Measurements from ENCODE around the gene NOM1.

The NOM1 gene

DNA sequence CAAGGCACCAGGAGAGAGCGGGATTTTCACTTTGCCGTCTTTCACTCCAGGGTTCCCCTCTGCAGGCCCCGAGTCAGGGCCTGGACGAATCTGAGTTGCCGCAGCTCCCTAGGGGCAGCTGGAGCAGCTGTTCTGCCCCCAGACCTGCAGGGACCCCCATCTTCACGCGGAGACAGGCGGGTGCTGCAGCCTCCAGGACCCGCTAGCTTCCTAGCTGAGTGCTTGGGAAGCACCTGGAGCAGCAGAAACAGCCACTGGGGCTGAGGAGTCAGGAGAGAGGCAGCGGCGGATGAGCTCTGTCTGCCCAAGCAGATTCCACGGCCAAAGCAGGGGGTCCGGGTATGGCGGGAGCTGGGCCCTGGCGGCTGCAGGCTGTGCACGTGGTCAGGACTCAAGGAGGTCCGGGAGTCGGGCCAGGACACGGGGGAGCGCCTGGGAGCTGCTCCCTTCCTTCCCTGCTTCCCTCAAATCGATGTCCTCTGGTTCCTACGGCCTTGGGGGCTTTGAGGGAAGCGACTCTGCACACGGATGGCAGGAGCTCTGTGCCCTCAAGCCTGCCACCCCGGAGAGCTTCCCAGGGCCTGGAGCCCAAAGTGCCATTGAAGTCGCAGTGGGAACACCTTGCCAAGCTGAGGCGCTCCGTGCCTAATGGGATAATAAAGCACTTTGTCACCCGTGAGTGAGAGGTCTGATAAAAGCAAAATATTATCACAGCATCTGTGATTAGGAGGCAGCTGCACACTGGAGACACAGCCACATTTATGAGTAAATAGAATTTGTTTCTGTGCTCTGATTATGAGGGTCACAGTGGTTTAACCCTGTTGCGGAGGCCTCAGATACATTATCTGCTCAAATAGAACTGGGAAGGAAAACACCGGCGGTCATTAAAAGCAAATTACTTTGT is 43.8 kb downstream of the NOM1 start:
- Histone ChIP-seq H3K9ac (ENCODE audit: low read length) (no peak overlapping the region), H3K4me3 (ENCODE audit: low read length) (no peak overlapping the region), H2AFZ (ENCODE audit: low read length) (no peak overlapping the region)

DNA sequence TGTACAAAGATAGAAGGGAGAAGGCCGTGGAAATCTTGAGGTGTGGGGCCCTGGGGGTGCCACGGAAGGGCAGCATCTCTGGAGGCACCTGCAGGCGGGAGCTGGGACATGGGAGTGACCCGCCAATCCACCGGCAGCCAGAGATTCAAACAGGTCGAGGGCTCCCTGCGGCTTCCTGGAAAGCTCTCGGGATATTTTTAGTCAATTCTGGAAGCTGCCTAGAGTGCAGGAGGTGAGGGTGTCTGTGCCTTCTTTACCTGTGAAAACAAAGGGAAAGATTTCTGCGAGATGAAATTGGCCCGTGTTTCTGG is 44.4 kb downstream of the NOM1 start:
- no peak overlapping the region for H3K27ac ChIP-seq (ENCODE audit: low read length)
- no peaks in the 10 kb centered on the region for H4K20me1 ChIP-seq (ENCODE audit: insufficient read depth, low read length)
- H3K36me3 ChIP-seq (replicated peaks; ENCODE audit: insufficient read depth, low read length) = no peaks in the 10 kb centered on the region
- H2AFZ ChIP-seq (ENCODE audit: low read length) = no peak overlapping the region
- H3K4me2 ChIP-seq (ENCODE audit: low read depth, low read length) = no peak overlapping the region
- no peaks in the 10 kb centered on the region for H3K4me1 ChIP-seq (ENCODE audit: low read length)
- no peaks in the 10 kb centered on the region for H3F3A ChIP-seq (ENCODE audit: insufficient read depth, low read length)
- no peak for DNase-seq
- H3K79me2 ChIP-seq (ENCODE audit: low read length) = no peaks in the 10 kb centered on the region
- no peaks in the 10 kb centered on the region for H3K9me3 ChIP-seq (replicated peaks; ENCODE audit: insufficient read depth, low read length)
- H3K4me3 ChIP-seq (ENCODE audit: low read length) = no peak overlapping the region
- H3K27me3 ChIP-seq (replicated peaks; ENCODE audit: insufficient read depth, low read length) = 0 out of 2 replicates have a peak, but pooled peaks cover 8% of the 10 kb centered on the region
- H3K9me2 ChIP-seq (replicated peaks; ENCODE audit: insufficient read depth, low read length) = no peaks in the 10 kb centered on the region
- H3K9ac ChIP-seq (ENCODE audit: low read length) = no peak overlapping the region
- TF ChIP-seq EZH2 (optimal IDR thresholded peaks at IDR 0.05; ENCODE audit: low read depth, low read length) = no peak
- TF ChIP-seq, protein P1, sequence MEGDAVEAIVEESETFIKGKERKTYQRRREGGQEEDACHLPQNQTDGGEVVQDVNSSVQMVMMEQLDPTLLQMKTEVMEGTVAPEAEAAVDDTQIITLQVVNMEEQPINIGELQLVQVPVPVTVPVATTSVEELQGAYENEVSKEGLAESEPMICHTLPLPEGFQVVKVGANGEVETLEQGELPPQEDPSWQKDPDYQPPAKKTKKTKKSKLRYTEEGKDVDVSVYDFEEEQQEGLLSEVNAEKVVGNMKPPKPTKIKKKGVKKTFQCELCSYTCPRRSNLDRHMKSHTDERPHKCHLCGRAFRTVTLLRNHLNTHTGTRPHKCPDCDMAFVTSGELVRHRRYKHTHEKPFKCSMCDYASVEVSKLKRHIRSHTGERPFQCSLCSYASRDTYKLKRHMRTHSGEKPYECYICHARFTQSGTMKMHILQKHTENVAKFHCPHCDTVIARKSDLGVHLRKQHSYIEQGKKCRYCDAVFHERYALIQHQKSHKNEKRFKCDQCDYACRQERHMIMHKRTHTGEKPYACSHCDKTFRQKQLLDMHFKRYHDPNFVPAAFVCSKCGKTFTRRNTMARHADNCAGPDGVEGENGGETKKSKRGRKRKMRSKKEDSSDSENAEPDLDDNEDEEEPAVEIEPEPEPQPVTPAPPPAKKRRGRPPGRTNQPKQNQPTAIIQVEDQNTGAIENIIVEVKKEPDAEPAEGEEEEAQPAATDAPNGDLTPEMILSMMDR (IDR thresholded peaks at IDR 0.05; ENCODE audit: low read length) = no peak
- TF ChIP-seq EZH2phosphoT487 (IDR thresholded peaks at IDR 0.05; ENCODE audit: low read length) = no peak

More for the DNA sequence above, 43.8 kb downstream of the NOM1 start:
- Histone ChIP-seq H3K27ac (ENCODE audit: low read length) (no peak overlapping the region), H3K36me3 (replicated peaks; ENCODE audit: insufficient read depth, low read length) (no peaks in the 10 kb centered on the region), H3F3A (ENCODE audit: insufficient read depth, low read length) (no peaks in the 10 kb centered on the region), H3K79me2 (ENCODE audit: low read length) (no peaks in the 10 kb centered on the region), H3K27me3 (replicated peaks; ENCODE audit: insufficient read depth, low read length) (0 out of 2 replicates have a peak, but pooled peaks cover 8% of the 10 kb centered on the region), H4K20me1 (ENCODE audit: insufficient read depth, low read length) (no peaks in the 10 kb centered on the region), H3K9me3 (replicated peaks; ENCODE audit: insufficient read depth, low read length) (no peaks in the 10 kb centered on the region), H3K4me2 (ENCODE audit: low read depth, low read length) (no peak overlapping the region), H3K4me1 (ENCODE audit: low read length) (no peaks in the 10 kb centered on the region), H3K9me2 (replicated peaks; ENCODE audit: insufficient read depth, low read length) (no peaks in the 10 kb centered on the region)
- TF ChIP-seq, protein P1 (IDR thresholded peaks at IDR 0.05; ENCODE audit: low read length) = no peak
- no peak for TF ChIP-seq EZH2phosphoT487 (IDR thresholded peaks at IDR 0.05; ENCODE audit: low read length)
- no peak for TF ChIP-seq EZH2 (optimal IDR thresholded peaks at IDR 0.05; ENCODE audit: low read depth, low read length)
- peak; percentile 2 for DNase-seq

GRCh38 chr7:156994417-156994816 is 44.9 kb downstream of the NOM1 start:
- Histone ChIP-seq H4K20me1 (ENCODE audit: insufficient read depth, low read length) (no peaks in the 10 kb centered on the region), H3K9me3 (replicated peaks; ENCODE audit: insufficient read depth, low read length) (no peaks in the 10 kb centered on the region), H3K27ac (ENCODE audit: low read length) (no peak overlapping the region), H3K79me2 (ENCODE audit: low read length) (no peaks in the 10 kb centered on the region), H3K4me2 (ENCODE audit: low read depth, low read length) (no peak overlapping the region), H3K4me3 (ENCODE audit: low read length) (no peak overlapping the region), H3K36me3 (replicated peaks; ENCODE audit: insufficient read depth, low read length) (no peaks in the 10 kb centered on the region), H3K27me3 (replicated peaks; ENCODE audit: insufficient read depth, low read length) (0 out of 2 replicates have a peak, but pooled peaks cover 8% of the 10 kb centered on the region), H3K9ac (ENCODE audit: low read length) (no peak overlapping the region), H2AFZ (ENCODE audit: low read length) (no peak overlapping the region), H3K4me1 (ENCODE audit: low read length) (no peaks in the 10 kb centered on the region), H3F3A (ENCODE audit: insufficient read depth, low read length) (no peaks in the 10 kb centered on the region), H3K9me2 (replicated peaks; ENCODE audit: insufficient read depth, low read length) (no peaks in the 10 kb centered on the region)
- no peak for DNase-seq
- TF ChIP-seq EZH2phosphoT487 (IDR thresholded peaks at IDR 0.05; ENCODE audit: low read length) (no peak), EZH2 (optimal IDR thresholded peaks at IDR 0.05; ENCODE audit: low read depth, low read length) (no peak)
- TF ChIP-seq, protein P1 (IDR thresholded peaks at IDR 0.05; ENCODE audit: low read length) = no peak
